GM18858 (cell line): Measurements from ENCODE around the gene GRID1.
"Not testable (repeated sequence)": the region's sequence is repeated elsewhere in the genome, so short reads cannot be mapped to it uniquely, and the experiment has no call there.

Source experiments
- ATAC-seq: cut with Tn5 transposase; IDR thresholded peaks from one replicate; pipeline ENCODE4 v1.9.1; 2021; ENCODE audit not compliant: unreplicated experiment

The GRID1 gene

GRCh38 chr10:85863301-85864172 is 503.1 kb downstream of the GRID1 start:
- no peak for ATAC-seq

- ATAC-seq, result no peak
Observed at GRCh38 chr10:85862771-85863170, 503.8 kb downstream of the GRID1 start.

GRCh38 chr10:85861513-85862197 is 504.9 kb downstream of the GRID1 start:
- ATAC-seq, result no peak

GRCh38 chr10:85859859-85860258 is 506.7 kb downstream of the GRID1 start:
- ATAC-seq, result no peak

GRCh38 chr10:85858776-85859515 is 507.6 kb downstream of the GRID1 start:
- ATAC-seq, result no peak

GRCh38 chr10:85857791-85858190 is 508.8 kb downstream of the GRID1 start:
- no peak for ATAC-seq

- ATAC-seq, result no peak
Observed at GRCh38 chr10:85857305-85857704, 509.3 kb downstream of the GRID1 start.

- no peak for ATAC-seq
Observed at GRCh38 chr10:85851934-85852333, 514.7 kb downstream of the GRID1 start.

- no peak for ATAC-seq
Observed at GRCh38 chr10:85851325-85851724, 515.3 kb downstream of the GRID1 start.

GRCh38 chr10:85850736-85851135 is 515.9 kb downstream of the GRID1 start:
- no peak for ATAC-seq

- no peak for ATAC-seq
Observed at GRCh38 chr10:85849315-85849714, 517.3 kb downstream of the GRID1 start.

GRCh38 chr10:85848756-85849155 is 517.8 kb downstream of the GRID1 start:
- ATAC-seq, result no peak

GRCh38 chr10:85847085-85847484 is 519.5 kb downstream of the GRID1 start:
- no peak for ATAC-seq

GRCh38 chr10:85838660-85839059 is 527.9 kb downstream of the GRID1 start:
- ATAC-seq, result not testable (repeated sequence)

GRCh38 chr10:85832988-85833387 is 533.6 kb downstream of the GRID1 start:
- ATAC-seq, result no peak

GRCh38 chr10:85831422-85831821 is 535.2 kb downstream of the GRID1 start:
- no peak for ATAC-seq

GRCh38 chr10:85826377-85826776 is 540.2 kb downstream of the GRID1 start:
- ATAC-seq, result no peak

- ATAC-seq, result no peak
Observed at GRCh38 chr10:85811405-85811804, 555.2 kb downstream of the GRID1 start.

GRCh38 chr10:85810674-85811073 is 555.9 kb downstream of the GRID1 start:
- ATAC-seq, result no peak

GRCh38 chr10:85795460-85795859 is 571.1 kb downstream of the GRID1 start:
- ATAC-seq, result no peak

- no peak for ATAC-seq
Observed at GRCh38 chr10:85794553-85794952, 572.0 kb downstream of the GRID1 start.

GRCh38 chr10:85792533-85792858 is 574.1 kb downstream of the GRID1 start:
- ATAC-seq, result no peak
